HEK293T (cell line): ENCODE results near the gene SMG1.

Experiments
- CTCF ChIA-PET: fragments of 350-600 bp; formaldehyde crosslinking; extraction: SDS; loops from one replicate; lab custom pipeline; 2021; ENCODE audit warnings: antibody characterized with exemption, inconsistent platforms; lab: Yijun Ruan, JAX
- POLR2A ChIA-PET: fragments of 350-600 bp; formaldehyde crosslinking; extraction: SDS; loops from one replicate; lab custom pipeline; 2020; ENCODE audit warnings: antibody characterized with exemption, inconsistent platforms; lab: Yijun Ruan, JAX
- DNase-seq: peaks from one replicate; pipeline ENCODE4 v3.0.0; 2012; ENCODE audit warnings: mixed read lengths; ENCODE audit errors: extremely low spot score
- ARNT ChIP-seq: fragments of 450-650 bp; IDR thresholded peaks from 2 replicates; pipeline ENCODE4 v1.6.1; 2017; ENCODE audit warnings: mild to moderate bottlenecking
- BHLHE40 ChIP-seq: fragments of 450-650 bp; IDR thresholded peaks from 2 replicates; pipeline ENCODE4 v1.6.1; 2016; ENCODE audit warnings: mild to moderate bottlenecking, moderate library complexity, borderline replicate concordance
- CTBP1 ChIP-seq: fragments of 450-650 bp; IDR thresholded peaks from 2 replicates; pipeline ENCODE4 v1.6.1; 2016; ENCODE audit warnings: borderline replicate concordance
- ELF4 ChIP-seq: fragments of 450-650 bp; IDR thresholded peaks from 2 replicates; pipeline ENCODE4 v1.6.1; 2017; ENCODE audit warnings: antibody characterized with exemption
- FOXA1 ChIP-seq: fragments of 450-650 bp; IDR thresholded peaks from 2 replicates; pipeline ENCODE4 v1.6.1; 2016; ENCODE audit warnings: mild to moderate bottlenecking
- FOXK2 ChIP-seq: fragments of 450-650 bp; IDR thresholded peaks from 2 replicates; pipeline ENCODE4 v1.6.1; 2016; ENCODE audit warnings: mild to moderate bottlenecking
- FOXM1 ChIP-seq: fragments of 450-650 bp; IDR thresholded peaks from 2 replicates; pipeline ENCODE4 v1.6.1; 2017; ENCODE audit warnings: mild to moderate bottlenecking, borderline replicate concordance
- HDGF ChIP-seq: fragments of 450-650 bp; IDR thresholded peaks from 2 replicates; pipeline ENCODE4 v1.6.1; 2017; ENCODE audit warnings: antibody characterized with exemption, borderline replicate concordance
- L3MBTL2 ChIP-seq: fragments of 450-650 bp; conservative IDR thresholded peaks from 2 replicates; pipeline ENCODE4 v1.6.1; 2016; ENCODE audit warnings: mild to moderate bottlenecking
- LEF1 ChIP-seq: fragments of 450-650 bp; IDR thresholded peaks from 2 replicates; pipeline ENCODE4 v1.6.1; 2017; ENCODE audit warnings: mild to moderate bottlenecking, borderline replicate concordance
- NFRKB ChIP-seq: fragments of 450-650 bp; IDR thresholded peaks from 2 replicates; pipeline ENCODE4 v1.6.1; 2016; ENCODE audit warnings: mild to moderate bottlenecking, moderate library complexity
- PKNOX1 ChIP-seq: fragments of 450-650 bp; IDR thresholded peaks from 2 replicates; pipeline ENCODE4 v1.6.1; 2016
- SP1 ChIP-seq: fragments of 450-650 bp; IDR thresholded peaks from 2 replicates; pipeline ENCODE4 v1.6.1; 2017
- SUZ12 ChIP-seq: fragments of 450-650 bp; IDR thresholded peaks from 2 replicates; pipeline ENCODE4 v1.6.1; 2016; ENCODE audit warnings: mild to moderate bottlenecking
- TARDBP ChIP-seq: fragments of 450-650 bp; IDR thresholded peaks from 2 replicates; pipeline ENCODE4 v1.6.1; 2016
- ZNF384 ChIP-seq: fragments of 450-650 bp; IDR thresholded peaks from 2 replicates; pipeline ENCODE4 v1.6.1; 2016

The SMG1 gene

GRCh38 chr16:18816286-18816685 is 109.9 kb downstream of the SMG1 start:
- no peak for TF ChIP-seq L3MBTL2
- TF ChIP-seq SP1 = no peak
- no peak for TF ChIP-seq ZNF384
- no peak for TF ChIP-seq SUZ12
- TF ChIP-seq PKNOX1 = no peak
- no peak for TF ChIP-seq HDGF
- no peak for TF ChIP-seq BHLHE40
- no peak for TF ChIP-seq FOXK2
- no peak for TF ChIP-seq TARDBP
- TF ChIP-seq NFRKB = no peak
- TF ChIP-seq CTBP1 = no peak
- no peak for TF ChIP-seq FOXA1
- no peak for TF ChIP-seq ELF4
- no peak for TF ChIP-seq FOXM1
- no peak for TF ChIP-seq ARNT
- ChIA-PET POLR2A (interaction anchor here (0.8 kb wide), 1 partner anchor 15 kb away, joined by 4 read pairs; the partner anchor contains the start of gene ARL6IP1), CTCF (interaction anchor here (1.4 kb wide), 1 partner anchor 15 kb away, joined by 3 read pairs; the partner anchor contains the start of gene ARL6IP1)
- DNase-seq = no peak

- no peak for DNase-seq
- TF ChIP-seq HDGF (no peak), BHLHE40 (no peak), LEF1 (no peak), ZNF384 (no peak), SP1 (no peak), FOXM1 (no peak), FOXK2 (no peak), SUZ12 (no peak), TARDBP (no peak), ARNT (no peak), NFRKB (no peak), FOXA1 (no peak), PKNOX1 (no peak), CTBP1 (no peak), L3MBTL2 (no peak), ELF4 (no peak)
- ChIA-PET POLR2A (no interaction called here), CTCF (no interaction called here)
Observed at GRCh38 chr16:18811925-18812324, 114.3 kb downstream of the SMG1 start.

- no peak for DNase-seq
- POLR2A ChIA-PET = no interaction called here
- CTCF ChIA-PET = no interaction called here
- TF ChIP-seq BHLHE40 = no peak
- TF ChIP-seq ZNF384 = no peak
- TF ChIP-seq PKNOX1 = no peak
- TF ChIP-seq FOXA1 = no peak
- TF ChIP-seq L3MBTL2 = no peak
- TF ChIP-seq ELF4 = no peak
- no peak for TF ChIP-seq HDGF
- no peak for TF ChIP-seq TARDBP
- no peak for TF ChIP-seq LEF1
- TF ChIP-seq NFRKB = no peak
- no peak for TF ChIP-seq FOXK2
- TF ChIP-seq CTBP1 = no peak
- TF ChIP-seq ARNT = no peak
- no peak for TF ChIP-seq SUZ12
Observed at GRCh38 chr16:18809165-18809564, 117.0 kb downstream of the SMG1 start.

- ChIA-PET CTCF (no interaction called here), POLR2A (interaction anchor here (0.8 to 2.5 kb wide), 2 partner anchors 15 to 141 kb away, joined by 3 to 19 read pairs; partner anchors contain the start of gene RPS15A)
- DNase-seq = no peak
- TF ChIP-seq ZNF384 (no peak), ARNT (no peak), PKNOX1 (no peak), SUZ12 (no peak), FOXM1 (no peak), CTBP1 (no peak), BHLHE40 (no peak), ELF4 (no peak), FOXA1 (no peak), TARDBP (no peak)
Observed at GRCh38 chr16:18805257-18805773, 120.9 kb downstream of the SMG1 start.

- no peak for DNase-seq
- CTCF ChIA-PET = no interaction called here
- POLR2A ChIA-PET = interaction anchor here (0.8 to 2.5 kb wide), 2 partner anchors 15 to 141 kb away, joined by 3 to 19 read pairs; partner anchors contain the start of gene RPS15A
- TF ChIP-seq FOXA1 (no peak), L3MBTL2 (no peak), BHLHE40 (no peak), PKNOX1 (no peak), ELF4 (no peak), HDGF (no peak), TARDBP (no peak), LEF1 (no peak)
Observed at GRCh38 chr16:18804540-18804939, 121.7 kb downstream of the SMG1 start.
